Astrocyte of the hippocampus (primary cell): Measurements from ENCODE around the gene TMTC1.

ENCODE experiments used
- DNase-seq: peaks from one replicate; pipeline ENCODE4 v3.0.0; 2011; ENCODE audit warnings: low read depth, low spot score

TMTC1 gene

GRCh38 chr12:29451888-29452287 lies 331.9 kb downstream of the TMTC1 start:
- no peak for DNase-seq
